ENCODE results near the gene EGR4. TPM values are rescaled to one million over a fixed set of nuclear protein-coding genes. Genes with fewer than 3 reads are reported as not detected.

Gene EGR4
- polyA plus RNA-seq, 1 of the 3 experiments (the other 2 are of a cell fraction): 0.02 TPM

DNA sequence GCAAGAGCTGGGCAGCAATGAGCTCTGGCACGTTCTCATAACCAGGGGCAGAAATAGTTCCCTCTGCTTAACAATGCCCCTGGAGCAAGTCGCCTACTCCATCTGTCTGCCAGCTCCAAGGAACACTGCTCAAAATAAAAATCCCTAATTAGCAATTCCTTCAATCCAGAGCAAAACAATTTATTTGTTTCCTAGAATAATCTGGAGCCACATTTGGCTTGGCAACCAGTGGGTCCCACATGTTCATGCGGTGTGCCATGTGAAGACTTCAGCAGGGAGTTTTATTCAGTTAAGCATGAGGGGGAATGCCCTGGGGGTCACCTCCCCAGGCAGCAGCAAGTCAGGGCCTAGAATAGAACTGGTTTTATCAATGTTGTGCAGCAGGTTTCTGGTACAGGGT, 7.6 kb upstream of the EGR4 start:
- Histone ChIP-seq H3K4me2 (no peak overlapping the region), H3K79me2 (ENCODE audit: insufficient read depth) (no peaks in the 10 kb centered on the region), H3K27me3 (ENCODE audit: insufficient read depth) (peaks cover 16% of the 10 kb centered on the region; the same call in 1 of the 2 replicates), H3K4me3 (ENCODE audit: low read depth in 2 of 2, low read length in 1 of 2) (no peak overlapping the region), H3K9me2 (no peaks in the 10 kb centered on the region), H4K20me1 (ENCODE audit: insufficient read depth) (no peaks in the 10 kb centered on the region), H3K9me3 (no peaks in the 10 kb centered on the region), H2AFZ (ENCODE audit: low read depth) (no peak overlapping the region), H3K9ac (no peak overlapping the region), H3K4me1 (ENCODE audit: control insufficient read depth in 1 of 2, insufficient read depth in 2 of 2, low read depth in 1 of 2, low read length in 1 of 2) (peaks cover 0 to 7% of the 10 kb centered on the region in 2 experiments; a peak in 1 of 4 replicates), H3F3A (replicated peaks; ENCODE audit: insufficient read depth) (no peaks in the 10 kb centered on the region), H3K27ac (ENCODE audit: low read depth in 2 of 2, low read length in 1 of 2) (no peak overlapping the region), H3K36me3 (replicated peaks in 1 of 2; ENCODE audit: control insufficient read depth in 1 of 2, insufficient read depth in 2 of 2, low read length in 1 of 2) (no peaks in the 10 kb centered on the region)
- TF ChIP-seq RAD21 (IDR thresholded peaks at IDR 0.05; ENCODE audit: low read length) (no peak), MEF2A (IDR thresholded peaks at IDR 0.05; ENCODE audit: borderline replicate concordance, low read depth) (no peak), TAF1 (IDR thresholded peaks at IDR 0.05; ENCODE audit: borderline replicate concordance, low read depth, low read length) (no peak), RXRA (IDR thresholded peaks at IDR 0.05; ENCODE audit: borderline replicate concordance, low read depth) (no peak), EP300 (IDR thresholded peaks at IDR 0.05; ENCODE audit: borderline replicate concordance in 1 of 2, low read depth in 1 of 2, low read length in 1 of 2) (no peak), SMC3 (IDR thresholded peaks at IDR 0.05; ENCODE audit: low read depth, low read length) (no peak), FOXJ3 (CRISPR knock-in tag; IDR thresholded peaks at IDR 0.05) (no peak)
- TF ChIP-seq, protein P1, sequence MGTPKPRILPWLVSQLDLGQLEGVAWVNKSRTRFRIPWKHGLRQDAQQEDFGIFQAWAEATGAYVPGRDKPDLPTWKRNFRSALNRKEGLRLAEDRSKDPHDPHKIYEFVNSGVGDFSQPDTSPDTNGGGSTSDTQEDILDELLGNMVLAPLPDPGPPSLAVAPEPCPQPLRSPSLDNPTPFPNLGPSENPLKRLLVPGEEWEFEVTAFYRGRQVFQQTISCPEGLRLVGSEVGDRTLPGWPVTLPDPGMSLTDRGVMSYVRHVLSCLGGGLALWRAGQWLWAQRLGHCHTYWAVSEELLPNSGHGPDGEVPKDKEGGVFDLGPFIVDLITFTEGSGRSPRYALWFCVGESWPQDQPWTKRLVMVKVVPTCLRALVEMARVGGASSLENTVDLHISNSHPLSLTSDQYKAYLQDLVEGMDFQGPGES (IDR thresholded peaks at IDR 0.05; ENCODE audit: low read depth, low read length): no peak
- ChIA-PET CTCF (interaction anchor here (1.6 to 1.9 kb wide), 2 partner anchors 10 to 11 kb away, joined by 8 to 10 read pairs; no protein-coding TSS in a partner anchor), POLR2A (no interaction called here)
- no peak for DNase-seq
- WGBS (ENCODE audit: low lambda C conversion rate): 34% methylated on average over 3 of the region's 3 CpGs

- Histone ChIP-seq H3K79me2 (ENCODE audit: insufficient read depth) (no peaks in the 10 kb centered on the region), H3F3A (replicated peaks; ENCODE audit: insufficient read depth) (no peaks in the 10 kb centered on the region), H3K36me3 (replicated peaks in 1 of 2; ENCODE audit: control insufficient read depth in 1 of 2, insufficient read depth in 2 of 2, low read length in 1 of 2) (no peaks in the 10 kb centered on the region), H3K4me3 (ENCODE audit: low read depth in 2 of 2, low read length in 1 of 2) (no peak overlapping the region), H2AFZ (ENCODE audit: low read depth) (no peak overlapping the region), H3K27me3 (ENCODE audit: insufficient read depth) (peaks cover 44% of the 10 kb centered on the region), H3K27ac (ENCODE audit: low read depth in 2 of 2, low read length in 1 of 2) (no peak overlapping the region), H4K20me1 (ENCODE audit: insufficient read depth) (no peaks in the 10 kb centered on the region), H3K9me2 (no peaks in the 10 kb centered on the region), H3K9me3 (no peaks in the 10 kb centered on the region), H3K9ac (no peak overlapping the region), H3K4me2 (no peak overlapping the region), H3K4me1 (ENCODE audit: control insufficient read depth in 1 of 2, insufficient read depth in 2 of 2, low read depth in 1 of 2, low read length in 1 of 2) (peaks cover 0 to 10% of the 10 kb centered on the region in 2 experiments; a peak in 1 of 4 replicates)
- ChIA-PET CTCF (no interaction called here), POLR2A (interaction anchor here (0.7 kb wide), 1 partner anchor 363 kb away, joined by 3 read pairs; no protein-coding TSS in a partner anchor)
- no peak for TF ChIP-seq RCOR1 (IDR thresholded peaks at IDR 0.05; ENCODE audit: low read length)
- no peak for TF ChIP-seq ZBTB33 (IDR thresholded peaks at IDR 0.05; ENCODE audit: borderline replicate concordance, low read depth)
- no peak for TF ChIP-seq TCF12 (IDR thresholded peaks at IDR 0.05)
- TF ChIP-seq EP300 (IDR thresholded peaks at IDR 0.05; ENCODE audit: borderline replicate concordance in 1 of 2, low read depth in 1 of 2, low read length in 1 of 2): no peak
- WGBS (ENCODE audit: low lambda C conversion rate): 49% methylated on average over 4 of the region's 4 CpGs
- DNase-seq: peak; percentile 36
Observed at GRCh38 chr2:73297586-73297985, 4.2 kb upstream of the EGR4 start.
